GM12874 (cell line): ENCODE results near the gene CNPPD1.

Experiments used
- CTCF ChIP-seq: IDR thresholded peaks from 2 replicates; pipeline ENCODE4 v1.5.1; 2011; ENCODE audit warnings: low read depth, mild to moderate bottlenecking, control low read depth, low read length, moderate library complexity; ENCODE audit not compliant: insufficient read depth

Gene CNPPD1

GRCh38 chr2:219186754-219187456, 10.2 kb upstream of the CNPPD1 start:
- TF ChIP-seq CTCF: no peak

- TF ChIP-seq CTCF: no peak
Measured at GRCh38 chr2:219184121-219184520, 7.4 kb upstream of the CNPPD1 start.

- no peak for TF ChIP-seq CTCF
Measured at GRCh38 chr2:219183151-219183772, 6.5 kb upstream of the CNPPD1 start.

- TF ChIP-seq CTCF: no peak
Measured at GRCh38 chr2:219182331-219183150, 5.8 kb upstream of the CNPPD1 start.

- no peak for TF ChIP-seq CTCF
Measured at GRCh38 chr2:219181531-219181930, 4.8 kb upstream of the CNPPD1 start.

- TF ChIP-seq CTCF: no peak
Measured at GRCh38 chr2:219180961-219181360, 4.2 kb upstream of the CNPPD1 start.
